Vagina (tissue), 2 donors: ENCODE data around the gene SETD4. TPM values are rescaled to one million over a fixed set of nuclear protein-coding genes. Genes with fewer than 3 reads are reported as not detected.

Source experiments
- DNase-seq, 2 donors: peaks; one replicate each; pipeline ENCODE4 v3.0.0-alpha.2; 2017; ENCODE audit errors: extremely low spot score in 2 of 2
- H3K27ac ChIP-seq: fragments of 200-600 bp; sonication (generic); one replicate; pipeline ENCODE4 v1.5.1; 2019
- H3K27me3 ChIP-seq: fragments of 200-600 bp; sonication (generic); one replicate; pipeline ENCODE4 v1.5.1; 2019
- H3K36me3 ChIP-seq, 2 donors: fragments of 200-600 bp; sonication (generic); one replicate each; pipeline ENCODE4 v1.5.1; 2017 to 2019
- H3K4me1 ChIP-seq: fragments of 200-600 bp; sonication (generic); one replicate; pipeline ENCODE4 v1.5.1; 2019
- H3K4me3 ChIP-seq, 2 donors: fragments of 200-600 bp; sonication (generic); 1 replicate in 1 of 2; 2 replicates in 1 of 2; pipeline ENCODE4 v1.5.1; 2016 to 2019
- H3K9me3 ChIP-seq: fragments of 200-600 bp; sonication (generic); one replicate; pipeline ENCODE4 v1.5.1; 2019
- CTCF ChIP-seq, 3 experiments: fragments of 450-650 bp in 2 of 3; fragments of 200-600 bp in 1 of 3; sonication (generic) in 1 of 3; IDR thresholded peaks; one replicate each; pipeline ENCODE4 v1.5.1; 2017 to 2019; ENCODE audit warnings: antibody characterized with exemption in 3 of 3, mild to moderate bottlenecking in 2 of 3, moderate library complexity in 2 of 3
- POLR2A ChIP-seq, 2 donors: fragments of 450-650 bp; IDR thresholded peaks; one replicate each; pipeline ENCODE4 v1.6.1; 2017; ENCODE audit warnings: antibody characterized with exemption in 2 of 2, mild to moderate bottlenecking in 2 of 2, moderate library complexity in 2 of 2
- POLR2AphosphoS5 ChIP-seq, 2 donors: sonication (generic); formaldehyde crosslinking; IDR thresholded peaks; one replicate each; pipeline ENCODE4 v1.9.0; 2017; ENCODE audit warnings: antibody characterized with exemption in 2 of 2, mild to moderate bottlenecking in 2 of 2, low read depth in 1 of 2; ENCODE audit not compliant: insufficient read depth in 1 of 2
- intact Hi-C: fragments of 100-400 bp; cut with DNase I; formaldehyde crosslinking; loops from one replicate; pipeline ENCODE4 v1.15.1; 2023
- total RNA-seq: library from RNA; depleted of rRNA; stranded (reverse); fragments of >200 nt; gene quantifications from one replicate; pipeline ENCODE4 v1.2.3, GENCODE V29; 2016

The SETD4 gene
- total RNA-seq, 1 donor from 2014 or later = 28.7 TPM

GRCh38 chr21:36073181-36073580, 12.9 kb upstream of the SETD4 start:
- no peak overlapping the region for H3K4me3 ChIP-seq
- no peaks in the 10 kb centered on the region for H3K9me3 ChIP-seq
- no peaks in the 10 kb centered on the region for H3K27me3 ChIP-seq
- no peak overlapping the region for H3K27ac ChIP-seq
- no peak for DNase-seq
- peaks cover 59% of the 10 kb centered on the region for H3K4me1 ChIP-seq
- intact Hi-C loops = no loop called here
- H3K36me3 ChIP-seq = peaks cover 0 to 13% of the 10 kb centered on the region in 2 donors
- TF ChIP-seq POLR2AphosphoS5 (IDR thresholded peaks at IDR 0.05; ENCODE audit: insufficient read depth in 1 of 2, low read depth in 1 of 2) = no peak
- no peak for TF ChIP-seq CTCF (IDR thresholded peaks at IDR 0.05)
- no peak for TF ChIP-seq POLR2A (IDR thresholded peaks at IDR 0.05)

- Histone ChIP-seq H3K36me3 (peaks cover 0 to 13% of the 10 kb centered on the region in 2 donors), H3K27me3 (no peaks in the 10 kb centered on the region), H3K4me3 (no peak overlapping the region), H3K9me3 (no peaks in the 10 kb centered on the region), H3K27ac (no peak overlapping the region), H3K4me1 (peaks cover 57% of the 10 kb centered on the region)
- intact Hi-C loops = no loop called here
- DNase-seq = no peak
- TF ChIP-seq POLR2AphosphoS5 (IDR thresholded peaks at IDR 0.05; ENCODE audit: insufficient read depth in 1 of 2, low read depth in 1 of 2) = no peak
- no peak for TF ChIP-seq POLR2A (IDR thresholded peaks at IDR 0.05)
- TF ChIP-seq CTCF (IDR thresholded peaks at IDR 0.05) = no peak
Measured at GRCh38 chr21:36072453-36073162, 12.3 kb upstream of the SETD4 start.

- intact Hi-C loops = no loop called here
- no peaks in the 10 kb centered on the region for H3K27me3 ChIP-seq
- DNase-seq = no peak
- H3K4me3 ChIP-seq = peak overlapping the region in 1 of 2 donors; percentile 92
- no peaks in the 10 kb centered on the region for H3K9me3 ChIP-seq
- H3K4me1 ChIP-seq = peaks cover 47% of the 10 kb centered on the region
- TF ChIP-seq POLR2A (IDR thresholded peaks at IDR 0.05) = no peak
- no peak for TF ChIP-seq POLR2AphosphoS5 (IDR thresholded peaks at IDR 0.05; ENCODE audit: insufficient read depth in 1 of 2, low read depth in 1 of 2)
- TF ChIP-seq CTCF (IDR thresholded peaks at IDR 0.05) = no peak
- peaks cover 0 to 13% of the 10 kb centered on the region in 2 donors for H3K36me3 ChIP-seq
- H3K27ac ChIP-seq = peak overlapping the region; percentile 30
Measured at GRCh38 chr21:36070999-36071398, 10.7 kb upstream of the SETD4 start.

- TF ChIP-seq POLR2A (IDR thresholded peaks at IDR 0.05) = peak in 1 of 2 donors; percentile 86
- TF ChIP-seq POLR2AphosphoS5 (IDR thresholded peaks at IDR 0.05; ENCODE audit: insufficient read depth in 1 of 2, low read depth in 1 of 2) = peak; percentile 89 to 97
- TF ChIP-seq CTCF (IDR thresholded peaks at IDR 0.05) = peak in 1 of 3 experiments; percentile 25
- H3K9me3 ChIP-seq = no peaks in the 10 kb centered on the region
- intact Hi-C loops = no loop called here
- DNase-seq = peak in 1 of 2 donors; percentile 95
- H3K4me1 ChIP-seq = peaks cover 47% of the 10 kb centered on the region
- H3K36me3 ChIP-seq = peaks cover 0 to 13% of the 10 kb centered on the region in 2 donors
- H3K27me3 ChIP-seq = no peaks in the 10 kb centered on the region
- H3K27ac ChIP-seq = peak within 1 kb of the TSS; percentile 88
- H3K4me3 ChIP-seq = peak within 1 kb of the TSS; percentile 89 to 92
Measured at GRCh38 chr21:36069713-36070583, 9.6 kb upstream of the SETD4 start, which contains the start of gene CBR1. TSS of gene CBR1 (plus strand) at chr21:36070024. CDS start at chr21:36070116, 92 bp downstream.
